Fibroblast of mammary gland (primary cell): ENCODE data around the gene QPRT.
A peak's percentile ranks its signal among the peaks of the same experiment; 100 is the strongest.
"Not testable (repeated sequence)": the region's sequence is repeated elsewhere in the genome, so short reads cannot be mapped to it uniquely, and the experiment has no call there.

Source experiments
- DNase-seq: peaks from one replicate; pipeline ENCODE4 v3.0.0-alpha.2; 2010; ENCODE audit warnings: low read depth
- H3K4me3 ChIP-seq: 2 replicates; pipeline ENCODE4 v1.5.1; 2011; ENCODE audit warnings: low read depth, mild to moderate bottlenecking, low read length, moderate library complexity; ENCODE audit not compliant: control insufficient read depth
- TF ChIP-seq, protein P1 (sequence below): conservative IDR thresholded peaks from 2 replicates; pipeline ENCODE4 v1.5.1; 2011; ENCODE audit warnings: low read depth, low read length, inconsistent platforms; ENCODE audit not compliant: control insufficient read depth, insufficient read depth

QPRT gene

DNA sequence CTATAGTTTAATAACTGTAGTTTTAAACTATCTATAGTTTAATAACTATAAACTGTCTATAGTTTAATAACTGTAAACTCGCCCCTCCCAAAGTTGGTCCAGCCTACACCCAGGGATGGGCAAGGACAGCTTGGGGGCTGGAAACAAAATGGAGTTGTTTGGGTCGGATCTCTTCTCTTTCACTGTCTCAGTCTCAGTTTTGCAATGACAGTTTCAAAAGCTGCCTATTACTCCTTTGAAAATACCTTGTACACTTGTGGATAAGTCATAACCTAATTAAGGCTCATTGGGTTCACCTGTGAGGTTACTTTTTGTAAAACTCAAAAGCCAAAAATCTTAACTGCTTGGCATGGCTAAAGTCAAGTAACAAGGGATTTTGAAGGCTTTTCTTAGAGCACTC lies 35.4 kb downstream of the QPRT start:
- H3K4me3 ChIP-seq = no peak overlapping the region
- TF ChIP-seq, protein P1, sequence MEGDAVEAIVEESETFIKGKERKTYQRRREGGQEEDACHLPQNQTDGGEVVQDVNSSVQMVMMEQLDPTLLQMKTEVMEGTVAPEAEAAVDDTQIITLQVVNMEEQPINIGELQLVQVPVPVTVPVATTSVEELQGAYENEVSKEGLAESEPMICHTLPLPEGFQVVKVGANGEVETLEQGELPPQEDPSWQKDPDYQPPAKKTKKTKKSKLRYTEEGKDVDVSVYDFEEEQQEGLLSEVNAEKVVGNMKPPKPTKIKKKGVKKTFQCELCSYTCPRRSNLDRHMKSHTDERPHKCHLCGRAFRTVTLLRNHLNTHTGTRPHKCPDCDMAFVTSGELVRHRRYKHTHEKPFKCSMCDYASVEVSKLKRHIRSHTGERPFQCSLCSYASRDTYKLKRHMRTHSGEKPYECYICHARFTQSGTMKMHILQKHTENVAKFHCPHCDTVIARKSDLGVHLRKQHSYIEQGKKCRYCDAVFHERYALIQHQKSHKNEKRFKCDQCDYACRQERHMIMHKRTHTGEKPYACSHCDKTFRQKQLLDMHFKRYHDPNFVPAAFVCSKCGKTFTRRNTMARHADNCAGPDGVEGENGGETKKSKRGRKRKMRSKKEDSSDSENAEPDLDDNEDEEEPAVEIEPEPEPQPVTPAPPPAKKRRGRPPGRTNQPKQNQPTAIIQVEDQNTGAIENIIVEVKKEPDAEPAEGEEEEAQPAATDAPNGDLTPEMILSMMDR = no peak
- DNase-seq = no peak

GRCh38 chr16:29714972-29715371 lies 36.0 kb downstream of the QPRT start:
- H3K4me3 ChIP-seq = no peak overlapping the region
- no peak for DNase-seq
- TF ChIP-seq, protein P1 = no peak

DNA sequence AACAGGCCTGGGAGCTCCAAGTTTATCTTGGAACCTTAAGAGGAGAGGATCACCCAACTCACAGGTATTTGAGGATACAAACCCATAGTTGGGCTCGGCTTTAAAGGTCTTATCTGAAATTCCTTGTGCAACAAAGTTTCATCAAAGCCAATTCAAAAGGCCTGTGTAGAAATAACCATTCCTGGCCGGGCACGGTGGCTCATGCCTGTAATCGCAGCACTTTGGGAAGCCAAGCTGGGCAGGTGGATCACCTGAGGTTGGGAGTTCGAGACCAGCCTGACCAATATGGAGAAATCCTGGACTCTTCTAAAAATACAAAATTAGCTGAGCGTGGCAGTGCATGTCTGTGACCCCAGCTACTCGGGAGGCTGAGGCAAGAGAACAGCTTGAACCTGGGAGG lies 38.1 kb downstream of the QPRT start:
- TF ChIP-seq, protein P1 = no peak
- H3K4me3 ChIP-seq = no peak overlapping the region
- no peak for DNase-seq

- no peak overlapping the region for H3K4me3 ChIP-seq
- TF ChIP-seq, protein P1 = no peak
- DNase-seq = no peak
Observed at GRCh38 chr16:29719063-29719462, 40.1 kb downstream of the QPRT start.

DNA sequence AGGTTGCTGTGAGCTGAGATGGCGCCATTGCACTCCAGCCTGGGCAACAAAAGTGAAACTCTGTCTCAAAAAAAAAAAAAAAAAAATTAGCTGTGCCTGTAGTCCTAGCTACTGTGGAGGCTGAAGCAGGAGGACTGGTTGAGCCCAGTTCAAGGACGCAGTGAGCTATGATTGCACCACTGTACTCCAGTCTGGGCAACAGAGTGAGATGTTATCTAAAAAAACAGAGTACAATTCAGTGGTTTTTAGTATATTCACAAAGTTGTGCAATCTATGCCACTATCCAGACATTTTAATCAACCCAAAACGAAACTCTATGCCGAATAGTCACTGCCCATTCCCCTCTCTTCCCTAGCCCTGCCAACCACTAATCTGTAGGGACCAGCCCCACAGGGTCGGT lies 41.7 kb downstream of the QPRT start:
- TF ChIP-seq, protein P1 = no peak
- no peak overlapping the region for H3K4me3 ChIP-seq
- no peak for DNase-seq

GRCh38 chr16:29721167-29721879 lies 42.3 kb downstream of the QPRT start:
- DNase-seq = peak; percentile 61
- H3K4me3 ChIP-seq = not testable (repeated sequence)
- TF ChIP-seq, protein P1 = peak; percentile 54
